Measurements from ENCODE around the gene KCNQ1. TPM values are rescaled to one million over a fixed set of nuclear protein-coding genes. Genes with fewer than 3 reads are reported as not detected.

The KCNQ1 gene, protein sequence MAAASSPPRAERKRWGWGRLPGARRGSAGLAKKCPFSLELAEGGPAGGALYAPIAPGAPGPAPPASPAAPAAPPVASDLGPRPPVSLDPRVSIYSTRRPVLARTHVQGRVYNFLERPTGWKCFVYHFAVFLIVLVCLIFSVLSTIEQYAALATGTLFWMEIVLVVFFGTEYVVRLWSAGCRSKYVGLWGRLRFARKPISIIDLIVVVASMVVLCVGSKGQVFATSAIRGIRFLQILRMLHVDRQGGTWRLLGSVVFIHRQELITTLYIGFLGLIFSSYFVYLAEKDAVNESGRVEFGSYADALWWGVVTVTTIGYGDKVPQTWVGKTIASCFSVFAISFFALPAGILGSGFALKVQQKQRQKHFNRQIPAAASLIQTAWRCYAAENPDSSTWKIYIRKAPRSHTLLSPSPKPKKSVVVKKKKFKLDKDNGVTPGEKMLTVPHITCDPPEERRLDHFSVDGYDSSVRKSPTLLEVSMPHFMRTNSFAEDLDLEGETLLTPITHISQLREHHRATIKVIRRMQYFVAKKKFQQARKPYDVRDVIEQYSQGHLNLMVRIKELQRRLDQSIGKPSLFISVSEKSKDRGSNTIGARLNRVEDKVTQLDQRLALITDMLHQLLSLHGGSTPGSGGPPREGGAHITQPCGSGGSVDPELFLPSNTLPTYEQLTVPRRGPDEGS
- not detected for total RNA-seq

DNA sequence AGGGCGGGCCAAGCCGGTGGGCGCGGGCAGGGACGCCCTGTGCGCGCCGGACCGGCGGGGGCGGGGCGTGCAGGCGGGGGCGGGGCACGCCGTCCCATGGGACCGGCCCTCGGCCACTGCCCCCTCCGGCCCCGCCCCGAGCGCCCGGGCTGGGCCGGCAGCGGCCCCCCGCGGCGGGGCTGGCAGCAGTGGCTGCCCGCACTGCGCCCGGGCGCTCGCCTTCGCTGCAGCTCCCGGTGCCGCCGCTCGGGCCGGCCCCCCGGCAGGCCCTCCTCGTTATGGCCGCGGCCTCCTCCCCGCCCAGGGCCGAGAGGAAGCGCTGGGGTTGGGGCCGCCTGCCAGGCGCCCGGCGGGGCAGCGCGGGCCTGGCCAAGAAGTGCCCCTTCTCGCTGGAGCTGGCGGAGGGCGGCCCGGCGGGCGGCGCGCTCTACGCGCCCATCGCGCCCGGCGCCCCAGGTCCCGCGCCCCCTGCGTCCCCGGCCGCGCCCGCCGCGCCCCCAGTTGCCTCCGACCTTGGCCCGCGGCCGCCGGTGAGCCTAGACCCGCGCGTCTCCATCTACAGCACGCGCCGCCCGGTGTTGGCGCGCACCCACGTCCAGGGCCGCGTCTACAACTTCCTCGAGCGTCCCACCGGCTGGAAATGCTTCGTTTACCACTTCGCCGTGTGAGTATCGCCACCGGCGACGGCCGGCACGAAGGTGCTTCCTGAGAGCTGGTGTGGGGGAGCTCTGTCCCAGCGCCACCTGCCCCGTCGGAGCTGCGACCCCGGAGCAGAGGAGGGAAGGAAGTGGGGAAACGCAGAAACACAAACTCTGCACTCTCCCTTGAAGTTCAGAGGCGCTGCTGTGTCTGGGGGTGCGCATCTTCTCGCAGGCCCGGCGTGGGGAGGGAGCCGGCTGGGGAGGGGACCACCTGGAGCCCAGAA, at the start of gene KCNQ1:
TSS of gene KCNQ1 (plus strand) at position 188 of the 925 bp plus-strand sequence. CDS start at position 279, 91 bp downstream.

DNA sequence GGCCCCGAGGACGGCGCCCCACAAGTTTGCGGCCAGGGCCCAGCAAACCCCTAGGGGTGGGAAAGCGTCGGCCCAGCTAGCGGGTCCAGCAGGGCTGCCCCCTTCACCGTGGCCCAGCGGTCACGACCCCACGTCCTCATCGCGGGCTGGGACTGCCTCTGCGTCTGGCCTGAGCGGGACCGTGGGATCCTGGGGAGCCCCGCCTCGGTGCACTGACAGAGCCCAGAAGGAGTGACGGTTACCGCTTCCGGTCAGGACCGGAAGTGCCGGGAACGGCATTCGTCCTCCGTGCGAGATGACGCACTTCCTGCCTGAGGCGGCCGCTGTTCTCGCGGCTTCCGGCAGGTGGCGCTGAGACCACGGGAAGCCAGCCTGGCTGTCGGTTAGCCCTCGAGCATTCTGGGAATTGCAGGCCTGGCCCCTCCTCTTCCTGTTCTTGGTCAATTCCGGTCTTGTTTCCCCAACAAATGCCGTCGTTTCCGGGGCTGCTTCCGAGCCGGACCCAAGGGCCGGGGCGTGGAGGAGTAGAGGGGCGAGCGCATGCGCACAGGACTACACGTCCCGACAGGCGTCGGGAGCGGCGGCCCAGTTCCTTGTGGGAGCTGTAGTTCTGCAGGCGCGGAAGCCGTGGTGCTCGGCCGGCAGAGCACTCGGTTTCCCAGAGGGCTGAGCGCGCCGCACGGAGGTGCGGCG, 44.6 kb upstream of the KCNQ1 start, which contains the start of gene TSSC4:
TSS of gene TSSC4 (plus strand) at position 682 of the 693 bp plus-strand sequence. CDS start 1,884 bp downstream, outside the sequence.

DNA sequence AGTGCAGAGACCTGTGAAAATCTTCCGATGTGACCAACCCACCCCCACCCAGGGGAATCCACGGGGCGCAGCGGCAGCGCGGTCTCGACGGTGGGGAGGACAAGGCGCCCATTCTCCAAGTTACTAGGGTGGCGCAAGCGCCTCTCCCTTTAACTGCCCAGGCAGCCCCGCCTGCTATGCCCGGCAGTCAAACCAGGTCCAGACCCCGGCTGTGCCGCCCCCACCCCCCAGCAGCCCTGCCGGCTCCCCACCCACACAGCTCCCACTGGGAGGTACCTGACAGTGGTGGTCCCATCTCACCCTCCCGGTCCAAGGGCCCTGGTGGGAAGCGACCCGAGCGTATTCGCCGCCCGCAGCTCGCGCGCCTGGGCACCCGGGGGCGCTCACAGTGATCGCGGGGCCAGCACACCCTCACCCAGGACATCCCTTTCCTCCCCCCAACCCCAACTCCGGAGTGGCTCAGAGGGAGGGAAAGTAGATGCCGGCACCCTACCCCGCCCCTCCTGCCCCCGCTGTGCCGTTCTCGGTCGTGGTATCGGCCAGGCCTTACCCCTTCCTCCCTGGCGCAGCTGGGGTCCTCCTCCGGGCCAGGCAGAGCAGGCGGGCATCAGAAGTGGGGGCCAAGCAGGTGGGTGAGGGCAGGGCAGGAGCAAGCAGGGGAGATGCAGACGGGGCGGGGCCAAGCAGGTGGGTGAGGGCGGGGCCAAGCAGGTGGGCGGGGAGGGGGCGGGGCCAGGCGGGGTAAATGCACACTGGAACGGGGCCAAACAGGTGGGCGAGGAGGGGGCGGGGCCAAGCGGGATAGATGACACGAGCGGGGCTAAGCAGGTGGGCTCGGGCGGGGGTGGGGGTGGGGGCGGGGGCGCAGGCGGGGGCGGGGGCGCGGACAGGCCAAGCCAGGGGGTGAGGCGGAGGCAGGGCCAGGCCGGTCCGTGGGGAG, 657 bp upstream of the KCNQ1 start, which contains the start of gene TRPM5:
TSS of gene TRPM5 (minus strand) at position 634 of the 940 bp plus-strand sequence. CDS start 21,478 bp downstream, outside the sequence.

DNA sequence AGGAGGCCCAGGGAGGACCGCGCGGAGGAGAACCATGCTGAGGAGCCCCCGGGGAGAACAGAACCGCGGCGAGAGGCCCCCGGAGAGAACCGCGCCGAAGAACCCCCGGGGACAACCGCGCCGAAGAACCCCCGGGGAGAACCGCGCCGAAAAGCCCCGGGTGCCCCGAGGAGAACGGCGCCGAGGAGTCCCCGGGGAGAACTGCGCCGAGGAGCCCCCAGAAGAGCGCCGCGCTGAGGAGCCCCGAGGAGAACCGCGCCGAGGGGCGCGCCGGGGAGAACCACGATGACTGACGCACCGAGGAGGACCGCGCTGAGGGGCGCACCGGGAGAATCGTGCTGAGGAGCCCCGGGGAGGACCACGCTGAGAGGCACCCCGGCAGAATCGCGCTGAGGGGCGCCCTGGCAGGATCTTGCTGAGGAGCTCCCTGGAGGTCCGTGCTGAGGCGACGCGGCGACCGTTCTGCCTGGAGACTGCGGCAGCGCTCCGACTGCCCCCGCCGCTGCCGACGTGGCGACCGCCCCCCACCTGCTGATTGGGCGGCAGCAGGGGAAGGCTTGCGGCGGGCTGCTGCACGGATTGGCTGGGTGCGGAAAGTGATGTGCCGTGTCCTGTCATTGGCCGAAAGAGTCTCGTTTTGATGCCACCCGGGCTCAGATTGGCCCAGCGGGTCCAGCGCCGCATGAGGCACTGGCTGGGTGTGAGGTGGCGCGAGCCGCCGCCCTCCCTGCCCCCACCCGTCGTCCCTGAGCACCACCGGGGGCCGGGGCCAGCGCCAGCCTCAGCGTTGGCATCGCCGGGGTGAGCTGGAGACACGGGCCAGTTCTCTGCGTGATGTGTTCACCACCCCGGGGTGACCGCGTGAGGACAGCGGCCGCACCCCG, 255.0 kb downstream of the KCNQ1 start, which contains the start of gene KCNQ1OT1:
TSS of gene KCNQ1OT1 (minus strand) at position 464 of the 884 bp plus-strand sequence.

DNA sequence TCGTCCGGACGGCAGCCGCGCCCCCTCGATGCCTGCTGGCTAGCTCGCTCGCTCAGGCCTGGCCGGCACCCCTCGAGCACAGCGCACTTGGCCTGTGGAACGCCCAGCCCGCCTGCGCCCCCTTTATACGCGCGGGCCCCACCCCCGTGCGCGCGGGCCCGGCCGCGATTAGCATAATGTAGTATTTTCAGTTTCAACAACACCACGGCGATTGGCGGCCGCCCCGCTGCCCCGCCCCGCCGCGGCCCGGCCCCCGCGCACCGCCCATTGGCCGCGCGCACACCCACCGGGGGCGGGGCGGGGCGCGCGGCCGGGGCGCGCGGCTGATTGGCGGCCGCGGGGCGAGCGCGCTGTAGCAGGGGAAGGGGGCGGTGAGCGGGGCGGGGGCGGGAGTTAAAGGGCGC, 440.9 kb downstream of the KCNQ1 start, which contains the start of gene CDKN1C:
TSS of gene CDKN1C (minus strand) at position 98 of the 404 bp plus-strand sequence. CDS start 319 bp downstream, outside the sequence.

Small RNAs within 50 kb of the gene (small RNA-seq; reads per million reads assigned to genes)
- gene AC013791.1 (0 reads per million in 2 donors), gene COX6CP18 (0 reads per million in 2 donors), gene RF01947 (0 reads per million in 2 donors), gene RF01948 (0 reads per million in 2 donors), gene RF01950 (0 reads per million in 2 donors)

Other genes starting within 250 kb of the KCNQ1 start
- not detected for gene ASCL2, start 174.4 kb upstream of the KCNQ1 start, total RNA-seq
- not detected for gene C11orf21, start 143.1 kb upstream of the KCNQ1 start, total RNA-seq
- under 1 TPM in 1 of 2 donors, not detected in 1; 0.34 TPM for gene TSPAN32, start 143.0 kb upstream of the KCNQ1 start, total RNA-seq
- 100 to 1,000 TPM; 213 to 260 TPM for gene CD81, start 67.7 kb upstream of the KCNQ1 start, total RNA-seq
- gene TSSC4, start 44.3 kb upstream of the KCNQ1 start, total RNA-seq: 10 to 100 TPM; 38.2 to 47.6 TPM
- gene TRPM5, start 494 bp upstream of the KCNQ1 start, total RNA-seq: not detected

All from melanocyte of skin (primary cell).